GM21381 (cell line): Measurements from ENCODE around the gene ZNRF1.

Experiments
- ATAC-seq: cut with Tn5 transposase; IDR thresholded peaks from one replicate; pipeline ENCODE4 v1.9.1; 2021; ENCODE audit warnings: mild to moderate bottlenecking, moderate library complexity; ENCODE audit not compliant: unreplicated experiment

Gene ZNRF1

GRCh38 chr16:75058806-75059205 is 60.0 kb downstream of the ZNRF1 start:
- no peak for ATAC-seq

GRCh38 chr16:75059411-75059810 is 60.6 kb downstream of the ZNRF1 start:
- ATAC-seq: no peak

GRCh38 chr16:75060723-75061122 is 61.9 kb downstream of the ZNRF1 start:
- ATAC-seq: no peak

GRCh38 chr16:75061669-75062068 is 62.8 kb downstream of the ZNRF1 start:
- no peak for ATAC-seq

- ATAC-seq: no peak
Measured at GRCh38 chr16:75062135-75062975, 63.5 kb downstream of the ZNRF1 start.

- no peak for ATAC-seq
Measured at GRCh38 chr16:75062976-75063346, 64.1 kb downstream of the ZNRF1 start.

GRCh38 chr16:75063549-75064088 is 64.8 kb downstream of the ZNRF1 start:
- ATAC-seq: no peak

GRCh38 chr16:75064403-75065148 is 65.8 kb downstream of the ZNRF1 start:
- no peak for ATAC-seq

- no peak for ATAC-seq
Measured at GRCh38 chr16:75065149-75065505, 66.3 kb downstream of the ZNRF1 start.

- no peak for ATAC-seq
Measured at GRCh38 chr16:75065521-75066149, 66.8 kb downstream of the ZNRF1 start.

- no peak for ATAC-seq
Measured at GRCh38 chr16:75066861-75067447, 68.1 kb downstream of the ZNRF1 start.

GRCh38 chr16:75068085-75069031 is 69.5 kb downstream of the ZNRF1 start:
- no peak for ATAC-seq

- no peak for ATAC-seq
Measured at GRCh38 chr16:75070012-75070841, 71.4 kb downstream of the ZNRF1 start.

- ATAC-seq: no peak
Measured at GRCh38 chr16:75071621-75072020, 72.8 kb downstream of the ZNRF1 start.

GRCh38 chr16:75072239-75072947 is 73.6 kb downstream of the ZNRF1 start:
- no peak for ATAC-seq

GRCh38 chr16:75073545-75074303 is 74.9 kb downstream of the ZNRF1 start:
- ATAC-seq: no peak

GRCh38 chr16:75074304-75074793 is 75.5 kb downstream of the ZNRF1 start:
- no peak for ATAC-seq
